NCI-H748 (cell line): Measurements from ENCODE around the gene NPY1R.

Experiments
- DNase-seq: peaks from one replicate; lab custom pipeline; 2025; ENCODE audit not compliant: unreplicated experiment; lab: John Stamatoyannopoulos, UW

Gene NPY1R

DNA sequence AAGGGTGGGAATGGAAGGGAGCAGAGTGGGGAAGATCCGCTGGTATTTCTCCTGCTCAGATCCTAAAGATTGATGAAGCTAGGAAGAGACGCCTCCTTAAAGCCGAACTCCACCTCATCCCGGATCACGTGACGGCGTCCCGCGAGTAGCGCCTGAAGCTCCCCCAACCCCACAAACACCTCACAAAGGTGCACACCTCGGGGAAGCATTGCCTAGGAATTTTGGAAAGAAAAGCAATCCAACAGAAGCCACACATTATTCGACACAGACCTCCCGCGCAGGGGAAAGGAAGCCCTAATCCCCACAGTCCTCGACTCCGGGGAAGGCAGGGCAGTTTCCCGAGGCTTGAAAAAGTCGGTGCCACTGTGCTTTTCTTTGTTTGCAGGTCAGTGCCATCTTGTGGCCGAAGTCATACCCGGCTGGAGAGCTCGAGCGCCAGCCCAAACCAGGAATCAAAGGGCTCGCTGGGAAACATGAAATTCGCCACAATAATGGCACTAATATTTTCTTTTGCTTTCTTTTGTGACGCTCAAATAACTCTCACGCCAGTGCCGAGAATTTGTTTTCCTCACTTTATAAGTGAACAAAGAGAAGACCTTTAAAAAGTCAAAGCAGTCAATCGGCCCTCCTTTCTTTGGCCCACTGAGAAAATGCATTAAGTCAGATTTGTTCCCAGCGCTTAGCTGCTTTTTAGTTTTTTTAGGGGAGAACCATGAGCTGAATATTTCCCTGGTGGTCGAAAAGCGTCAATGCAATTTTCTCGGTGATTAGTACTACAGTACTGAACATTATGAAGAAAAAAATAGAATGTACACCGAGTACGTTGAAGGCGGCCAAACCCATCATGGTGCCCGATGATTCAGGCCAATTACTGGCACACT, at the start of gene NPY1R:
Gene NPY1R, minus strand, starts transcription at position 71 of the 881 bp plus-strand sequence. CDS start 6,042 bp downstream, outside the sequence.
- DNase-seq: peak; percentile 70

DNA sequence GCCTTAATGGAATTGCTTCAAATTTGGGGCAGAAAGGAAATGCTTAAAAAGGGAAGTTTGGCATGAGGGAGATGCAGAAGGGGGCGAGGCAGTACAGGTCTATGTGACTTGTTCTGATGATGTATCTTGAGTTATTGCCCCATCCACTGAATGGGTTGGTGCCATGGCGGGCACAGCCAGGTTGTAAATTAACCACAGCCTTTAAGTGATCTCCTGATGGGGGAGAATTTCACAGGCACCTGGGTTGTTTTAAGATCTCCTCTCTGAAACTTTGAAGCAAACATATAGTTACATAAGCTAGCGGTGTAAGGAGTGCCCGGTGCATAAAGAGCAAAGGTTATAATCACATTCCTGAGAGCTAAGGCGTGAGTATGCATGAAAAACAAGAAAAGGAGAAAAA, 48.3 kb upstream of the NPY1R start:
- no peak for DNase-seq

DNA sequence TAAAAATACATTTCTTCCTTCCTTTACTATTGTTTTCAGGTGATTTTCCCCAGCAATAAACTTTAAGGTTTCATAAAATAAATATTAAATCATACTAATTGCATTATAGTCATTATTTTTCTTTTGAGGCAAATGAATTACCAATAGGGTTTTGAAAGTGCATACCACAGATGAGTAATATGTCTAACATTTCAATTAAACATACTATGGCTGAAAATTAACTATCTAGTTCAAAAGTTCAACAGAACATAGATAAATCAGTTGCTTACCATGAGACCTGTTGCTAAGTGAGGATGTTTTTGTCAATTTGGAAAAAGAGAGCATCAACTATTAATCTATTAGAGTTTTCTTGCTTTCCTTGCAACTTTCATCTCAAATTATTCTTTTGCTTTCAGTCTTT, 46.3 kb upstream of the NPY1R start:
- DNase-seq: no peak

DNA sequence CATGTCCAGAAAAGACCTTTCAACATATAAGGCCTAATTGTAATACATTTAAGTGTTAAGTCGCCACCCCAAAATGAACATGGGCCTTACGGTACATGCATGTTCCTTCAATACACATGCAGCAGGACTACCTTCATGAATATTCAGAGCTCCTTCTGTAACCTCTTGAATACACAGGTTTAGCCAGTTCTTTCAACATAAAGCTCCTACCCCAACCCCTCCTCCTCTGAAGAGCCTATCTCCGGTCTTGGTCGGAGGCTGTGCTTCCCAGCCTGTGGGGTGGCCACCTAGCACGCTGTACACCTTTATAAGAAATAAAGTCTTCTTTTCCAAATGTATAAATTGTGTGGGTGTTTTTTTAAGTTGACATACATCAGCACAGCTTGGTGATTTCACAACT, 39.6 kb upstream of the NPY1R start:
- no peak for DNase-seq

DNA sequence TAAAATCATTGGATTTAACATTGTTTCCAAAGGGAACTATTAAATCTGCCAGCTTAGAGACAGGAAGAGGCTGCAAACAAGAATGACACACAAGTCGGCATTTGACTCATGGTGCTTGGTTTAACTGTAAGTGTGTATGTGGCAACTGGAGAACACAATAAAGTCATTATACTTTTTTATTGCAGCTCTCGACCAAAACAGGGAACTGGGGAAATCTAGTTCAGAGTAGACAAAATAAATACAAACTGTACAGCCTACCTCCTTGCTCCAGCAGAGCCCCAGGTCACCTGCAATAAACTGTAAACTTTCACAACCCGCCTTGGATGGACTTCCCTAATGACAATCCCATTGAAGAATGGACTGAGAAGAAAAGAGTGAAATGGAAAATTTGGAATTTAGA, 35.3 kb upstream of the NPY1R start:
- DNase-seq: no peak

DNA sequence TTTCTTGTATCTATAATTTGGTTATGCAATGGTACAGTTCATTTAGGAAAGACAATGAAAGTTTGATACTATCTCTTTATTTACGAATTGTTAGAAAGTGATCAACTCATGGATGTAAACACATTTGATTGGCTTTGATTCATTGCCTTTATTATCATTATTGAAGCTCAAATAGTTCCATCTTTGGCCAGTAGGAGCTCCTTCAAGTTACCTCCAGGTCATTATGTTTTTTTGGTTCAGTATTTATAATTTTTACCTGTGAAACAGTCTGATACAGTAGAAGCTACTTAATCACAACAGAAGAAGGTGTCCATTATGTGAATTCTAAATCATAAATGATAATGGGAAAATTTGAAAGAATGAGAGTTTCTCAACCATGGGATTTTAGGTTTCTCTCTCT, 23.7 kb upstream of the NPY1R start:
- DNase-seq: no peak

DNA sequence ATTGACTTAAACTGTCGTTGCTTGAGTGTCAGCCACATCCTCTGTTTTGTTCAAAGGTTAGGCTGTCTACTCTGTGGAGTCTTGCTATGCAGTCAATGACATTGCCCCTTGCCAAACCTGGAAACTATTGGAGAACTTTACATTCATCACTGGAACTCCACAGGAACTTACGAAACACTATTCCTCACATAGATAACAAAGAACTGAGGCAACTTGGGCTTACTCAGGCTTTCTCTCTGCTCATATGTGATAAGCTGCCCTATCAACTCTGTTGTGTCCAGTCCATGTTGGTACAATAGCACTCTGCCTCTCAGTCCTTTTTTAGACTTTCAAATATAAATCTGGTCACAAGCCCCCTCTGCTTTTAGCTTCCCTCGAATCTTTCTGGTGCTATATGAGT, 20.7 kb upstream of the NPY1R start:
- no peak for DNase-seq

DNA sequence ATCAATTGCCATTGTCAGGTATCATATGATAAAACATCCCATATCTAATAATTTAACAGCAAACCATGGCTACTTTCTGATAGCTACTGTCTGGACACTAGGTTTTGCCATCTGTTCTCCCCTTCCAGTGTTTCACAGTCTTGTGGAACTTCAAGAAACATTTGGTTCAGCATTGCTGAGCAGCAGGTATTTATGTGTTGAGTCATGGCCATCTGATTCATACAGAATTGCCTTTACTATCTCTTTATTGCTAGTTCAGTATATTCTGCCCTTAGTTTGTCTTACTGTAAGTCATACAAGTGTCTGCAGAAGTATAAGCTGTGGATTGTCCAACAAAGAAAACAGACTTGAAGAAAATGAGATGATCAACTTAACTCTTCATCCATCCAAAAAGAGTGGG, 18.3 kb upstream of the NPY1R start:
- DNase-seq: no peak

DNA sequence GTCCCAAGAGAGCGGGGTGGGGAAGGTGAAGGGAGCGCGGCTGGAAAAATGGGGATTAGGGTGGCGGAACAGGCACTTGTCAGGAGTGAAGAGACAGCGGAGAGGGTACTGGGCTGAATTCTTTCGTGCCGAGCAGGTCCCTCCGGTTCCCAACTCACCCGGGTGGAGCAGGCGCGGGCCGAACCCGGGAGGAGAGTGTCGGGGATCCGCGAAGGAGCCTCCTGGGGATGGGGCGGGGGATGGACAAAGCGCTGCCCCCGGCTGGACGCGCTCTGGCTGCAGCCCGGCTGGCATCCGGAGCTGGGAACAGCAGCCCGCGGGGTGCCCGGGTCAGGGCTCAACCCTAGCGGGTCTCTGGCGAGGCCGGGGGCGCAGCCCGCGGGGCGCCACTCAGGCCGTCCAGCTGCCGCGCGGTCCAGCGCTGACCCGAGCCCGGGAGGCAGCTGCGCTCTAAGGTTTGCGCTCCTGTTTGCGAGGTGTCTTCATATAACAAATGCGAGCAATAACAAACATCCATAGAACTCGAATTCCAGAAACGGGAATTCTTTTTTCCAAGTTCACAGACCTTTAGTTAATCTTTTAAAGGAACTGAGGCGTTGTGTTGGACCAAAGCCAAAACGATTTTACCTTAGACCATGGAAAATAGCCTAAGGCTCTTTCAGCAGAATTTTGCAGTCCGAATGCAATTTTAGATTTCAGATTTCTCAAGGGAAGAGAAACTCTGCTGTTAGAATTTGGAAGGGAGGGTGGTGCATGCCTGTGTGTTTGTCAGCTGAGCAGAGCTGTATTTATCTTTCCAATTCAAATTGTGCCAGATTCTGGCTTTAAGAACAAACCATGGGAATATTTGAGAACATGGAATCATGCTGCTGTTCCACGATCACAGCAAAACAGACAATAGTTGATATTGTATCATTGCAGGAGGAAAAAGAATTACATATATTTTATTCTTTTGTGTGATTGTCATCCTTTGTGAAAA, 12.0 kb upstream of the NPY1R start:
- peak; percentile 44 for DNase-seq

DNA sequence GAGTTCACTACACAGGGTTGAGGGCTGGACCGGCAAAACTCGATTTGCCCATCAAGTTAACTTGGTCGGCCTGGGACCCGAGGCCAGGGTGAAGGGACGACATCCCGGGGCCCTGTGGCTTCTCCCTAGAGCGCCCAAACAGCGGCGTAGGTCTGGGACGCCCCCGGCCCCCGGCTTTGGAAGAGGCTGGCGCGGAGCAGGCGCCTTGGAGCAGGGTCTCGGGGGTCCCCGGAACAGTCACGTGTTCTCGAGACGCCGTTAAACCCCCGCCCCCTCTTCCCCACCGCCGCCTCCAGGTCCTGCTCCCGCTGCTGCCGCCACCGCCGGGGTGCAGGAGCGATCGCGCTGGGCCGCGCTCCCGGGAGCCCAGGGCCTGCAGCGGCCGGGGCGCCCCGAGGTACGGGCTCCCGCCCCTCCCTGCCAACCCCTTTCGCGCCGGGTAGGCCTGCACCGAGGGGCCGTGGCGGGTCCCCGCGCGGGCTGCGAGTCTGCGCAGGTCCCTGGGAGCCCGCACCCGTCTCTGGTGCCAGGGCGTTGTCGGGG, 11.3 kb upstream of the NPY1R start, which contains the start of gene NPY5R:
Gene NPY5R, plus strand, starts transcription at position 289 of the 543 bp plus-strand sequence. CDS start 6,382 bp downstream, outside the sequence.
- DNase-seq: peak; percentile 2

DNA sequence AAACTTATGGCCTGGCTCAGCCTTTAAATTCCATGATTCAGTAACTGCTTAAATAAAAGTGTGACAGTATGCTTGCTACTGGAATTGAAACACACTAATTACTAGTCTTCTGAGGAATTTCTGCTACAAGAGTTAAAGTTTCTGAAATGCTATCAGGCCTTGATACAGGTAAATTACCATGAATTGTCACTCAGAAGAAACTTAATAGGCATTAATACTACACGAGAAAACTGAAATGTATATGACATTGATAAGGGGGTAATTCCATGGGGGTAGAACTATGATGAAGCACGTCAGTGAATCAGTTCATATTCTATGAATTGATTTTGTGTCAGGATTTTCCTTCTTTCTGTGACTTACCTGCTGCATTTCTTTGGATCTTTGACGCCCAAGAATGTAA, 3.0 kb upstream of the NPY1R start:
- DNase-seq: no peak

DNA sequence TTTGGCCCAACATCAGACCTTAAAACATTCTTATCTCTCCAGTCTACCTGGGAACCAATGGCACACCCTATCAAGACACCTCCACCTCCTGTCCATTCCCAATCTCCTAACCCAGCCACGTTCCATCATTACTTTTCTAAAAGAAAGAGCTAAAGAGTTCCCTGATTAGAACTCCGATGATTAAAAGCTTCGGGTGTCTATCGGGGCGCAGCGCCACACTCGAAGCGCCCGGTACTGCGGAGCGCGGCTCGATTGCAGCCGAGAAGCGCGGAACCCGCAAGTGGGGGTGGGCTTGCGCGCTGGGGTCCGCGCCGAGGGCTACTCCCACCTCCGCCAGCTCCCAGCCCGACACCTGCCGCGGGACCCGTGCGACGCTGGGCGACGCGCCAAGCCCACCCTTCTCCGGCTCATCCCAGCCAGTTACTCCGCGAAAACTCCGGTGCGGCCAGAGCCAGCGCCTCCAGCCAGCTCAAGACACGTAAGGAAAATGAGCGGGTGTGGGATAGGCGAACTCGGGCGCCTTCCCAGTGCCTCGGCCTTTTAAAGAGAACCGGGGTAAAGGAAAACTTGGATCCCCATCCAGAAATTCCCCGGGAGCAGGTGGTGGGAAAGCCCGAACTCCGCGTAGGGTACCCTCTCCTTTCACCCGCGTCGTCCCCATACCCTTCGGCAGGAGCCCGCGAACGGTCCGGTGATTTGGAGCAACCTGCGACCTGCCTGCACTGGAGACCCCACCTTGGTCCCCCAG, 593 bp downstream of the NPY1R start:
- no peak for DNase-seq

DNA sequence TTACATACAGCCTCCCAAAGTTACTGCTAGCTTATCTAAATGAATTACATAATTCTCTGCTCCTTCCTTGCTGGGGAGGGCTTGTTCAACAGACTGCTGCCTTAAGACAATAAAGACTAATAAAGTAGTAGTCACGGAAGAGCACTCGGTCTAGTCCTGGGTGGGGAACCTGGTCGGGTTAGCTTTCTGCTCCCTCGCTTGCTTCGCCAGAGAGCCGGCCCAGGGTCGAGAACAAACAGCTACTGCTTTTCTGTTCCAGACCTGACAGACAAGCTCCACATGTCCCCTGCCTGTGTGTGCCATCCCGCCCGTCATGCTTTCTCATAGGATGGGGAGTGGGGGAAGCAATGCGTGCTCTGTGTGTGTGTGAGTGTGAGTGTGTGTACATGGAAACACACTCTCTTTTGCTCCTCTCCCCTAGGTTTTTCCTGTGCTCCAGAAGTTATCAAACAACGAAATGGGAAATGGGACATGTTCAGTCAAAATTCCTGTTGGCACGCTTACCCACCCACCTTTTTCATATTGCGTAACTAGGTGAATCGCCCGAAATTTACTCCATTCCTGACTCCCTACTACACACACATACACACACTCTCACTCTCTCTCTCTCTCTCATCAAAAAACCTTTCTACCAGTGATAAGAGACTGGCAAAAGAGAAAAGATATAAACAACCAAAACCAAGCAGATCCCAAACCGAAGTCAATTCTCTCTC, 1.3 kb downstream of the NPY1R start:
- DNase-seq: no peak

DNA sequence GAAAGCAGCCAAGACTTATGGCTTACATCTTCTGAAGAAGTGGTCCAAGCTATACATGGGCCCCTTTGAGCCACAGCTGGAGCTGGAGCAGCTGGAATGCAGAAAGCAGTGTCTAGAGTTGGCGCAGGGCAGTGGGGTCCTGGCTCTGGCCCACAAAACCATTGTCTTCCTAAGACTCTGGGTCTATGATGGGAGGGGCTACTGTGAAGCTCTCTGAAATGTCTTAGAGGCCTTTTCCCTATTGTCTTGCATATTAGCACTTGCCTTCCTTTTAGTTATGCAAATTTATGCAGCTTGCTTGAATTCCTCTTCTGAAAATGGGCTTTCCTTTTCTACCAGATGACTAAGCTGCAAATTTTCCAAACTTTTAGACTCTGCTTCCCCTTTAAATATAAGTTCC, 15.3 kb downstream of the NPY1R start:
- no peak for DNase-seq

DNA sequence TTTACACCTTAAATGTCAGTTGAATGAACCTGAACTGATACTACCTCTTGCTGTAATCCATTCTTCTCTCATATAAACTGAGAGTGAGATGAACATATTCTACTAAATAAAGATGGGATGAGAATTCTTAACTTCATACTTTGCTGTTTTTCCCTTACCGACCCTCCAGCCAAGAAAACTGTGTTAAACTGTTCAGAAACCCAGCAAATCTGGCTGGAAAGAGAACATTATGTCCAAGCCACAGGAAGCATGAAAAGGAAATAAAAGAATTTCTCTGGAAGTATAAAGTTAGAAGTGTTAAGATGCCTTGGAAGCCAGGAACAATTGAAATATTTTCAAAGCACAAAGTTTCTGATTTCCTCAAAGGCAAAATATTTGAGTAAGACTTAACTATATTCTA, 22.9 kb downstream of the NPY1R start:
- no peak for DNase-seq

DNA sequence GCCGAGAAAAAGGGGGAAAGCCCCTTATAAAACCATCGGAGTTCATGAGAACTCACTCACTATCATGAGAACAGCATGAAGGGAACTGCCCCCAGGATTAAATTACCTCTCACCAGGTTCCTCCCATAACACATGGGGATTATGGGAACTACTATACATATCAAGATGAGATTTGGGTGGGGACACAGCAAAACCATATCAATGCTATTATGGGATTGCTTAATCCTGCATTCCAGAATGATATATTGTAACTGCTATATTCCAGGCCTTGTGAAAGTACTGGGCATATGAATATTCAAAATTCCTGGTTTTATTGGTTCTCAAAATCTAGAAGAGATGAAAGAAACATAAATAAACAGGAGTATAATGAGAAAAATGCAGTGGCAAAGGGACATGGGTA, 29.3 kb downstream of the NPY1R start:
- DNase-seq: no peak

DNA sequence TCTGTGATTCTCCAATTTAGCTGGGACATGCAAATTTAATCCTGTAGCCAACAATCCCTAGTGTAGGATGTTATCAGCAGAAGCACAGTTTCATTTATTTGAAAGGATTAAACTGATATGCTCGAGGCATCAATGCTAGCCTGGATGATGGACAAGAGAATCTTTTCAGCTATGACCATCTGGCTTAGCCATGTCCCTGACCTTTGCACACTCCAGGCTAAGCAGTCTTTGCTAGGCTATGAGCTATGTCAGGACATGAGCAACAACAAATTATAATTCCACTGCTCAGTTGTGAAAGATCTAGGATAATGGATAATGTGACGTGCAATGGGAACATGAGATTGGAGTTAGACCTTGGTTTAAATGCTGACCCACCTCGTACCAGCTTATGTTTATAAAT, 32.0 kb downstream of the NPY1R start:
- DNase-seq: no peak

DNA sequence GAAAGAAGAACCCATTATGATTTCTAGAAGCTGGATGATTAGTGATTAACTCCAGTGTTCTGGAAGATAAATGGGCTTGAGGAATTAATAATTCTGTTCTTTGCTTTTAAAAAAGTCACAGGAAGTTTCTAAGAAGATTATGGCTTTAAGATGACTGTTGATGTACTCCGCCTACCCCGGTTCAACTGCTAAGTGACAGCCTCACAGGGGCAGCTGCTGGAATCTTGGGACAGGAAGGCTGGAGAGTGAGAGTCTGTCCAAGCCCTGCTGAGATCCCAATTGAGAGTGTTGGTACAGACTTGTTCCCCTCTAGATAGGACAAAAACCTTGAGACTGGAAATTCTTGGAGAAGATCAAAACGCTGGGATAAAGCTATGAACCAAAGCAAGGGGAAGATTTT, 37.3 kb downstream of the NPY1R start:
- DNase-seq: no peak

DNA sequence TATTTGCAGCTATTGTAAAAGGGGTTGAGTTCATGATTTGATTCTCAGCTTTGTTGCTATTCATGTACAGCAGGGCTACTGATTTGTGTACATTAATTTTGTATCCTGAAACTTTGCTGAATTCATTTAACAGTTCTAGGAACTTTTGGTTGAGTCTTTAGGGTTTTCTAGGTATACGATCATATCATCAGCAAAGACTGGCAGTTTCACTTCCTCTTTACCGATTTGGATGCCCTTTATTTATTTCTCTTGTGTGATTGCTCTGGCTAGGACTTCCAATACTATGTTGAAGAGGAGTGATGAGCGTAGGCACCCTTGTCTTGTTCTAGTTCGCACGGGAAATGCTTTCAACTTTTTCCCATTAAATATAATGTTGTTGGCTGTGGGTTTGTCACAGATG, 48.1 kb downstream of the NPY1R start:
- DNase-seq: no peak
